HCT116 (cell line): ENCODE measurements around the gene TANC1. TPM values are rescaled to one million over a fixed set of nuclear protein-coding genes. Genes with fewer than 3 reads are reported as not detected.

Source experiments
- ATAC-seq: fragments of 200-7000 bp; cut with Tn5 transposase; 2 replicates; pipeline ENCODE4 v1.9.1; 2020; ENCODE audit warnings: mild to moderate bottlenecking, moderate library complexity
- BruUV-seq: library from RNA; stranded (reverse); fragments of 400-500 nt; replicated peaks from 2 replicates; lab custom pipeline; 2021; lab: Mats Ljungman, UMichigan
- CTCF ChIA-PET: fragments of 300-600 bp; sonication (Branson Sonifier 250); formaldehyde crosslinking; loops from one replicate; lab custom pipeline; 2021; ENCODE audit warnings: antibody characterized with exemption; lab: Charles Lee
- POLR2A ChIA-PET: fragments of 300-600, 350-600 bp; sonication (Branson Sonifier 250); formaldehyde crosslinking; loops from one replicate; lab custom pipeline; 2021; ENCODE audit warnings: antibody characterized with exemption; lab: Charles Lee
- RAD21 ChIA-PET, 2 experiments: fragments of 300-600 bp; sonication (Branson Sonifier 250); formaldehyde crosslinking; loops; one replicate each; lab custom pipeline; 2023; ENCODE audit warnings: low total read pairs in 2 of 2; ENCODE audit not compliant: uncharacterized antibody in 2 of 2, unreplicated experiment in 2 of 2, low non-redundant PET in 1 of 2; lab: Charles Lee
- DNase-seq: peaks from one replicate; pipeline ENCODE4 v3.0.0-alpha.2; 2010; ENCODE audit warnings: low read depth, low spot score
- H2AFZ ChIP-seq: fragments of 200-600 bp; shearing (Covaris generic), sonication (generic); 2 replicates; pipeline ENCODE4 v1.6.1; 2017; ENCODE audit warnings: low read depth, mixed run types, mixed read lengths, antibody characterized with exemption, low read length; ENCODE audit not compliant: poor library complexity, severe bottlenecking
- H3K27ac ChIP-seq: 2 replicates; pipeline ENCODE4 v1.5.1; 2012; ENCODE audit warnings: low read depth, low read length
- H3K27me3 ChIP-seq: fragments of 200-600 bp; sonication (generic); 2 replicates; pipeline ENCODE4 v1.6.1; 2016; ENCODE audit warnings: mixed run types, low read length, mixed read lengths; ENCODE audit not compliant: insufficient read depth
- H3K36me3 ChIP-seq, 2 experiments: fragments of 200-500 bp in 1 of 2; fragments of 200-600 bp in 1 of 2; sonication (Bioruptor generic) in 1 of 2; sonication (generic) in 1 of 2; 2 replicates each; pipeline versions ENCODE4 v1.5.1 to v1.6.1; 2014 to 2016; ENCODE audit warnings: low read length in 2 of 2, inconsistent platforms in 1 of 2, mixed read lengths in 1 of 2, mixed run types in 1 of 2; ENCODE audit not compliant: insufficient read depth in 2 of 2, control insufficient read depth in 1 of 2
- H3K4me1 ChIP-seq, 2 experiments: fragments of 200-600 bp in 1 of 2; sonication (generic) in 1 of 2; 2 replicates each; pipeline versions ENCODE4 v1.5.1 to v1.6.1; 2012 to 2017; ENCODE audit warnings: low read length in 2 of 2, inconsistent platforms in 1 of 2, mild to moderate bottlenecking in 1 of 2, mixed read lengths in 1 of 2, mixed run types in 1 of 2, moderate library complexity in 1 of 2; ENCODE audit not compliant: insufficient read depth in 2 of 2, control insufficient read depth in 1 of 2
- H3K4me2 ChIP-seq: fragments of 200-600 bp; sonication (generic); 2 replicates; pipeline ENCODE4 v1.6.1; 2017; ENCODE audit warnings: mixed run types, low read length, mixed read lengths
- H3K4me3 ChIP-seq, 2 experiments: fragments of 200-600 bp in 1 of 2; sonication (generic) in 1 of 2; replicated peaks in 1 of 2; 2 replicates each; pipeline ENCODE4 v1.5.1; 2011 to 2016; ENCODE audit warnings: low read length in 2 of 2, control low read depth in 1 of 2, low read depth in 1 of 2, mild to moderate bottlenecking in 1 of 2, mixed read lengths in 1 of 2, mixed run types in 1 of 2
- H3K79me2 ChIP-seq: fragments of 200-600 bp; sonication (generic); 2 replicates; pipeline ENCODE4 v1.6.1; 2017; ENCODE audit warnings: mild to moderate bottlenecking, mixed run types, low read length, moderate library complexity, mixed read lengths; ENCODE audit not compliant: insufficient read depth
- H3K9ac ChIP-seq: fragments of 200-600 bp; sonication (generic); 2 replicates; pipeline ENCODE4 v1.6.1; 2016; ENCODE audit warnings: low read length, mixed read lengths
- H3K9me2 ChIP-seq: fragments of 200-600 bp; sonication (generic), shearing (Covaris generic); 2 replicates; pipeline ENCODE4 v1.6.1; 2017; ENCODE audit warnings: mixed run types, mild to moderate bottlenecking, moderate library complexity; ENCODE audit not compliant: insufficient read depth
- H3K9me3 ChIP-seq, 2 experiments: fragments of 200-500 bp in 1 of 2; fragments of 200-600 bp in 1 of 2; sonication (Bioruptor generic) in 1 of 2; sonication (generic) in 1 of 2; 2 replicates each; pipeline ENCODE4 v1.6.1; 2014 to 2017; ENCODE audit warnings: low read length in 2 of 2, mixed read lengths in 2 of 2, inconsistent platforms in 1 of 2, low read depth in 1 of 2, mild to moderate bottlenecking in 1 of 2, mixed run types in 1 of 2, moderate library complexity in 1 of 2; ENCODE audit not compliant: control insufficient read depth in 1 of 2, insufficient read depth in 1 of 2
- H4K20me1 ChIP-seq: fragments of 200-600 bp; sonication (generic), shearing (Covaris generic); 2 replicates; pipeline ENCODE4 v1.6.1; 2017; ENCODE audit warnings: mixed run types, mild to moderate bottlenecking, moderate library complexity; ENCODE audit not compliant: insufficient read depth
- ATF3 ChIP-seq: IDR thresholded peaks from 2 replicates; pipeline ENCODE4 v1.6.1; 2012
- ELF1 ChIP-seq: IDR thresholded peaks from 2 replicates; pipeline ENCODE4 v1.6.1; 2012; ENCODE audit warnings: low read depth, borderline replicate concordance
- FOSL1 ChIP-seq: IDR thresholded peaks from 2 replicates; pipeline ENCODE4 v1.6.1; 2012; ENCODE audit warnings: low read depth
- POLR2AphosphoS5 ChIP-seq: IDR thresholded peaks from 2 replicates; pipeline ENCODE4 v1.6.1; 2011; ENCODE audit warnings: mild to moderate bottlenecking, low read depth, low read length, moderate library complexity
- SIN3A ChIP-seq: IDR thresholded peaks from 2 replicates; pipeline ENCODE4 v1.6.1; 2012; ENCODE audit warnings: low read depth
- SP1 ChIP-seq: IDR thresholded peaks from 2 replicates; pipeline ENCODE4 v1.6.1; 2012; ENCODE audit warnings: low read depth
- YY1 ChIP-seq: IDR thresholded peaks from 2 replicates; pipeline ENCODE4 v1.6.1; 2011; ENCODE audit warnings: low read length, low read depth, moderate library complexity, mild to moderate bottlenecking; ENCODE audit not compliant: insufficient replicate concordance; ENCODE audit errors: extremely low read depth
- ZNF274 ChIP-seq: fragments of 200-500 bp; sonication (Bioruptor generic); IDR thresholded peaks from 2 replicates; pipeline ENCODE4 v1.6.1; 2014; ENCODE audit warnings: mild to moderate bottlenecking, low read depth, low read length, inconsistent platforms
- intact Hi-C: fragments of 100-400 bp; cut with micrococcal nuclease; formaldehyde crosslinking; loops from 2 replicates; pipeline ENCODE4 v1.10.0; 2022
- total RNA-seq: library from RNA; stranded (reverse); gene quantifications from one replicate; pipeline ENCODE4 v1.2.1, GENCODE V29; 2021; ENCODE audit not compliant: unreplicated experiment
- TF ChIP-seq, protein P1 (sequence below): IDR thresholded peaks from 2 replicates; pipeline ENCODE4 v1.6.1; 2011; ENCODE audit warnings: mild to moderate bottlenecking, low read length, moderate library complexity; ENCODE audit not compliant: insufficient replicate concordance; ENCODE audit errors: extremely low read depth

The TANC1 gene
- total RNA-seq, 1 experiment from 2014 or later, result 15.1 TPM

GRCh38 chr2:159043710-159044109 is 75.3 kb downstream of the TANC1 start (continued):
- TF ChIP-seq FOSL1, result no peak
- TF ChIP-seq, protein P1, sequence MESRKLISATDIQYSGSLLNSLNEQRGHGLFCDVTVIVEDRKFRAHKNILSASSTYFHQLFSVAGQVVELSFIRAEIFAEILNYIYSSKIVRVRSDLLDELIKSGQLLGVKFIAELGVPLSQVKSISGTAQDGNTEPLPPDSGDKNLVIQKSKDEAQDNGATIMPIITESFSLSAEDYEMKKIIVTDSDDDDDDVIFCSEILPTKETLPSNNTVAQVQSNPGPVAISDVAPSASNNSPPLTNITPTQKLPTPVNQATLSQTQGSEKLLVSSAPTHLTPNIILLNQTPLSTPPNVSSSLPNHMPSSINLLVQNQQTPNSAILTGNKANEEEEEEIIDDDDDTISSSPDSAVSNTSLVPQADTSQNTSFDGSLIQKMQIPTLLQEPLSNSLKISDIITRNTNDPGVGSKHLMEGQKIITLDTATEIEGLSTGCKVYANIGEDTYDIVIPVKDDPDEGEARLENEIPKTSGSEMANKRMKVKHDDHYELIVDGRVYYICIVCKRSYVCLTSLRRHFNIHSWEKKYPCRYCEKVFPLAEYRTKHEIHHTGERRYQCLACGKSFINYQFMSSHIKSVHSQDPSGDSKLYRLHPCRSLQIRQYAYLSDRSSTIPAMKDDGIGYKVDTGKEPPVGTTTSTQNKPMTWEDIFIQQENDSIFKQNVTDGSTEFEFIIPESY, result no peak
- TF ChIP-seq, all 23 proteins: peak for 0

DNA sequence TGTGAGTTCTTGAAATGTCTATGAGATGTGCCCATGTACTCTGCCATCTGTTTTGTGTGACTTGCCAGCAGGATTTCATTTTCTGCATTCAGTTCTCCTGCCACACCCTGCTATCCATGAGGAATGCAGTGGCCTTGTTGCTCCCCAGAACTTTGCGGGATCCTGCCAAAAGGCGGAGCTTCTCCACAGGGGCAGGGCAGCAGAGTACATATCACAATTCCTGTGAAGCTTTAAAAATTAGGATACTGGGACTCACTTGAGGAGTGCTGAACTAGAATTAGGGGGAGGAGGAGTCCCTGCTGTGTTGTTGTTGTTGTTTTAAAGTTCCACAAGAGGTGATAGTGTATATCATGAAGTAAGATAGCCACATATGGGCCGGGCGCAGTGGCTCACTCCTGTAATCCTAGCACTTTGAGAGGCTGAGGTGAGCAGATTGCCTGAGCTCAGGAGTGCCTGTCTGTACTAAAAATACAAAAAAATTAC is 76.4 kb downstream of the TANC1 start:
- Histone ChIP-seq H3K4me2 (no peak overlapping the region), H3K4me3 (no peak overlapping the region)

More for the DNA sequence above, 76.4 kb downstream of the TANC1 start:
- POLR2A ChIA-PET, result no interaction called here
- no peaks in the 10 kb centered on the region for H3K9me3 ChIP-seq
- no peak for DNase-seq
- peaks cover 8% of the 10 kb centered on the region; the same call in 1 of the 2 replicates for H3K79me2 ChIP-seq
- ATAC-seq, result no peak
- H4K20me1 ChIP-seq, result no peaks in the 10 kb centered on the region
- no peak overlapping the region for H3K27ac ChIP-seq
- H3K4me1 ChIP-seq, result peaks cover 5 to 11% of the 10 kb centered on the region in 2 experiments; a peak in 3 of 4 replicates
- no peak overlapping the region for H3K9ac ChIP-seq
- CTCF ChIA-PET, result no interaction called here
- no peaks in the 10 kb centered on the region for H3K9me2 ChIP-seq
- no peaks in the 10 kb centered on the region for H3K36me3 ChIP-seq
- H2AFZ ChIP-seq, result no peak overlapping the region
- intact Hi-C loops, result no loop called here
- RAD21 ChIA-PET, result no interaction called here
- TF ChIP-seq YY1, result no peak
- no peak for TF ChIP-seq ZNF274
- TF ChIP-seq POLR2AphosphoS5, result no peak
- TF ChIP-seq, protein P1, result no peak
- no peak for TF ChIP-seq SIN3A
- TF ChIP-seq ELF1, result no peak
- TF ChIP-seq SP1, result no peak
- TF ChIP-seq FOSL1, result no peak
- TF ChIP-seq ATF3, result no peak
- no peaks in the 10 kb centered on the region for H3K27me3 ChIP-seq
- no TSS peak for BruUV-seq
